Activated CD4-positive, alpha-beta T cell treated with anti-CD3 and anti-CD28 coated beads, Interleukin-2, Interleukin-6, amounts not matched to agents 100 ng/mL and 50 ng/mL, durations not matched to agents 16 hours and 8 hours (primary cell): ENCODE measurements around the gene RBBP5.

Experiments used
- DNase-seq: peaks from one replicate; pipeline ENCODE4 v3.0.0-alpha.2; 2020

RBBP5 gene

GRCh38 chr1:205128050-205128449 is 6.3 kb upstream of the RBBP5 start:
- no peak for DNase-seq

- no peak for DNase-seq
Observed at GRCh38 chr1:205127646-205128045, 5.9 kb upstream of the RBBP5 start.

- no peak for DNase-seq
Observed at GRCh38 chr1:205124726-205125125, 2.9 kb upstream of the RBBP5 start.

- no peak for DNase-seq
Observed at GRCh38 chr1:205122489-205122882, 708 bp upstream of the RBBP5 start.

GRCh38 chr1:205118752-205119151 is 3.0 kb downstream of the RBBP5 start:
- no peak for DNase-seq

GRCh38 chr1:205111354-205111753 is 10.4 kb downstream of the RBBP5 start:
- DNase-seq = no peak

GRCh38 chr1:205109711-205110110 is 12.1 kb downstream of the RBBP5 start:
- no peak for DNase-seq

GRCh38 chr1:205109269-205109668 is 12.5 kb downstream of the RBBP5 start:
- DNase-seq = no peak

GRCh38 chr1:205108464-205108863 is 13.3 kb downstream of the RBBP5 start:
- no peak for DNase-seq

GRCh38 chr1:205107327-205107726 is 14.5 kb downstream of the RBBP5 start:
- DNase-seq = no peak

- no peak for DNase-seq
Observed at GRCh38 chr1:205102404-205102803, 19.4 kb downstream of the RBBP5 start.

GRCh38 chr1:205098242-205098641 is 23.5 kb downstream of the RBBP5 start:
- no peak for DNase-seq

GRCh38 chr1:205095422-205095821 is 26.4 kb downstream of the RBBP5 start:
- DNase-seq = no peak

GRCh38 chr1:205091043-205091740 is 30.6 kb downstream of the RBBP5 start:
- DNase-seq = no peak

GRCh38 chr1:205088341-205088740 is 33.4 kb downstream of the RBBP5 start:
- no peak for DNase-seq

- no peak for DNase-seq
Observed at GRCh38 chr1:205084360-205084759, 37.4 kb downstream of the RBBP5 start, which contains the start of gene TMEM81. Gene TMEM81, minus strand, starts transcription at chr1:205084460. Its CDS starts 140 bp downstream, at chr1:205084320.

GRCh38 chr1:205082431-205082830 is 39.3 kb downstream of the RBBP5 start:
- DNase-seq = no peak

GRCh38 chr1:205077934-205078311 is 43.9 kb downstream of the RBBP5 start:
- no peak for DNase-seq

GRCh38 chr1:205077158-205077933 is 44.4 kb downstream of the RBBP5 start:
- DNase-seq = no peak

- DNase-seq = no peak
Observed at GRCh38 chr1:205076245-205076761, 45.5 kb downstream of the RBBP5 start.

- DNase-seq = no peak
Observed at GRCh38 chr1:205075642-205076155, 46.1 kb downstream of the RBBP5 start.

- no peak for DNase-seq
Observed at GRCh38 chr1:205074513-205074912, 47.3 kb downstream of the RBBP5 start.

GRCh38 chr1:205074084-205074483 is 47.7 kb downstream of the RBBP5 start:
- DNase-seq = no peak

GRCh38 chr1:205073511-205073910 is 48.3 kb downstream of the RBBP5 start:
- no peak for DNase-seq
